ENCODE data around the gene PDIA6. TPM values are rescaled to one million over a fixed set of nuclear protein-coding genes. Genes with fewer than 3 reads are reported as not detected.
"Not testable (repeated sequence)": the region's sequence is repeated elsewhere in the genome, so short reads cannot be mapped to it uniquely, and the experiment has no call there.

PDIA6 gene
- total RNA-seq, 4 donors from 2014 or later, result 81.6 to 131 (median 107) TPM

GRCh38 chr2:10817413-10817812 is 4.8 kb upstream of the PDIA6 start:
- intact Hi-C loops (cut with DNase I), result no loop called here
- DNase-seq, result no peak

GRCh38 chr2:10814571-10815331 is 2.2 kb upstream of the PDIA6 start:
- no peak for DNase-seq
- Histone ChIP-seq H3K27me3 (peaks cover 0 to 18% (median 0%) of the 10 kb centered on the region in 4 donors), H3K36me3 (no peaks in the 10 kb centered on the region), H3K9me3 (no peaks in the 10 kb centered on the region), H3K27ac (no peak overlapping the region), H3K4me1 (peaks cover 0 to 27% (median 10%) of the 10 kb centered on the region in 3 donors), H3K4me3 (no peak overlapping the region)
- intact Hi-C loops (cut with DNase I), result no loop called here
- WGBS, 2 donors, result 58 to 69% methylated on average over 10 to 15 of the region's 16 CpGs
- TF ChIP-seq POLR2A (IDR thresholded peaks at IDR 0.05) (no peak), CTCF (IDR thresholded peaks at IDR 0.05) (no peak)

More at GRCh38 chr2:10817413-10817812, 4.8 kb upstream of the PDIA6 start:
- TF ChIP-seq CTCF (IDR thresholded peaks at IDR 0.05) (peak in 2 of 6 experiments; percentile 14 to 26), POLR2A (IDR thresholded peaks at IDR 0.05) (no peak)
- no peaks in the 10 kb centered on the region for H3K9me3 ChIP-seq
- WGBS, 2 donors, result 40 to 62% methylated on average over 3 of the region's 5 CpGs
- H3K27ac ChIP-seq, result no peak overlapping the region
- no peak overlapping the region for H3K4me3 ChIP-seq
- H3K27me3 ChIP-seq, result peaks cover 0 to 34% (median 0%) of the 10 kb centered on the region in 4 donors
- H3K36me3 ChIP-seq, result no peaks in the 10 kb centered on the region
- peaks cover 0 to 6% (median 0%) of the 10 kb centered on the region in 3 donors for H3K4me1 ChIP-seq

- Histone ChIP-seq H3K4me3 (no peak overlapping the region), H3K9me3 (no peaks in the 10 kb centered on the region), H3K27me3 (peaks cover 0 to 12% (median 0%) of the 10 kb centered on the region in 4 donors), H3K27ac (no peak overlapping the region), H3K4me1 (peaks cover 0 to 33% (median 10%) of the 10 kb centered on the region in 3 donors), H3K36me3 (no peaks in the 10 kb centered on the region)
- intact Hi-C loops (cut with DNase I), result no loop called here
- WGBS, 2 donors, result 52 to 68% methylated on average over 4 to 7 of the region's 10 CpGs
- TF ChIP-seq CTCF (IDR thresholded peaks at IDR 0.05) (no peak), POLR2A (IDR thresholded peaks at IDR 0.05) (no peak)
- no peak for DNase-seq
These were observed 1.6 kb upstream of the PDIA6 start for GRCh38 chr2:10814142-10814541.

- H3K4me1 ChIP-seq, result peaks cover 0 to 40% (median 10%) of the 10 kb centered on the region in 3 donors
- H3K27me3 ChIP-seq; intact Hi-C loops (cut with DNase I); H3K36me3 ChIP-seq; DNase-seq; H3K9me3 ChIP-seq: not testable (repeated sequence)
- peak overlapping the region; percentile 58 to 99 (median 92) for H3K4me3 ChIP-seq
- H3K27ac ChIP-seq, result peak overlapping the region; percentile 83 to 96 (median 95)
- WGBS, 2 donors, result 39 to 56% methylated on average over 25 to 31 of the region's 37 CpGs
These were observed 866 bp upstream of the PDIA6 start for GRCh38 chr2:10813163-10814138.

- no peak for TF ChIP-seq CTCF (IDR thresholded peaks at IDR 0.05)
- TF ChIP-seq POLR2A (IDR thresholded peaks at IDR 0.05), result no peak
- H3K9me3 ChIP-seq, result no peaks in the 10 kb centered on the region
- no peaks in the 10 kb centered on the region for H3K27me3 ChIP-seq
- intact Hi-C loops (cut with DNase I), result no loop called here
- WGBS, 2 donors, result 3 to 6% methylated on average over 14 of the region's 14 CpGs
- peak overlapping the region; percentile 58 to 99 (median 92) for H3K4me3 ChIP-seq
- no peaks in the 10 kb centered on the region for H3K36me3 ChIP-seq
- peaks cover 0 to 59% (median 10%) of the 10 kb centered on the region in 3 donors for H3K4me1 ChIP-seq
- peak overlapping the region; percentile 83 to 96 (median 95) for H3K27ac ChIP-seq
- DNase-seq, result no peak
These were observed 1.1 kb downstream of the PDIA6 start for GRCh38 chr2:10811517-10811916.
